ENCODE data around the gene MS4A2. TPM values are rescaled to one million over a fixed set of nuclear protein-coding genes. Genes with fewer than 3 reads are reported as not detected.

MS4A2 gene
- total RNA-seq, 1 experiment from 2014 or later: not detected

GRCh38 chr11:60133917-60134316, 45.5 kb downstream of the MS4A2 start:
- Histone ChIP-seq H3K9me3 (ENCODE audit: control insufficient read depth, low read depth, low read length) (peaks cover 10% of the 10 kb centered on the region), H4K8ac (replicated peaks; ENCODE audit: insufficient read length, low read depth, low read length) (no peak overlapping the region), H2BK20ac (ENCODE audit: low read depth, low read length, poor library complexity, severe bottlenecking) (no peak overlapping the region), H4K20me1 (ENCODE audit: control insufficient read depth, insufficient read depth, insufficient read length) (no peaks in the 10 kb centered on the region), H3K14ac (ENCODE audit: insufficient read depth, low read length) (no peak overlapping the region), H2BK120ac (ENCODE audit: low read depth, low read length, poor library complexity, severe bottlenecking) (no peak overlapping the region), H3K18ac (ENCODE audit: insufficient read length, low read depth, low read length) (no peak overlapping the region), H3K56ac (ENCODE audit: insufficient read length, low read depth, low read length) (no peak overlapping the region), H3T11ph (ENCODE audit: low read length) (no peak overlapping the region), H2BK15ac (ENCODE audit: low read depth, low read length) (no peak overlapping the region), H3K27me3 (ENCODE audit: insufficient read depth, low read length) (no peaks in the 10 kb centered on the region), H2AK5ac (ENCODE audit: insufficient read length, low read length) (no peak overlapping the region), H3K79me1 (ENCODE audit: insufficient read depth, low read depth, low read length, poor library complexity, severe bottlenecking) (no peaks in the 10 kb centered on the region), H3K79me2 (ENCODE audit: insufficient read depth, low read length) (no peaks in the 10 kb centered on the region), H3K4me2 (ENCODE audit: insufficient read depth, insufficient read length, low read length) (no peak overlapping the region), H3K9ac (ENCODE audit: extremely low read depth, insufficient read length, low read length) (no peak overlapping the region), H4K91ac (ENCODE audit: insufficient read length, low read depth, low read length) (no peak overlapping the region), H2BK12ac (ENCODE audit: insufficient read length, low read depth, low read length) (no peak overlapping the region), H4K5ac (ENCODE audit: insufficient read length, low read depth, low read length) (no peak overlapping the region), H2BK5ac (ENCODE audit: insufficient read length, low read length) (no peak overlapping the region), H3K23me2 (ENCODE audit: insufficient read length, low read depth, low read length, poor library complexity, severe bottlenecking) (no peaks in the 10 kb centered on the region), H3K4ac (ENCODE audit: low read depth, low read length) (no peak overlapping the region), H3K4me1 (ENCODE audit: insufficient read depth, low read length) (no peaks in the 10 kb centered on the region), H3K27ac (ENCODE audit: insufficient read length, low read depth, low read length) (no peak overlapping the region), H2AFZ (ENCODE audit: low read length) (no peak overlapping the region), H3K23ac (ENCODE audit: insufficient read length, low read depth, low read length) (no peak overlapping the region)
- H3K4me1 Mint-ChIP-seq: peaks cover 2 to 3% of the 10 kb centered on the region in 2 experiments; a peak in 1 of 4 replicates
- H3K4me3 Mint-ChIP-seq: no peak overlapping the region
- H3K9me3 Mint-ChIP-seq: peaks cover 19 to 20% of the 10 kb centered on the region in 2 experiments
- no peak overlapping the region for H3K27ac Mint-ChIP-seq
- no CpG with 5 or more reads among the region's 1 CpG for WGBS (ENCODE audit: extremely low coverage, insufficient read length, low lambda C conversion rate)
- DNase-seq: no peak
- peaks cover 6 to 19% (median 16%) of the 10 kb centered on the region in 3 experiments for H3K36me3 Mint-ChIP-seq (ENCODE audit: insufficient read depth in 1 of 3, low read depth in 3 of 3)
- no peak for TF ChIP-seq CTCF (conservative IDR thresholded peaks at IDR 0.05)
- H3K27me3 Mint-ChIP-seq (ENCODE audit: low read depth): peaks cover 3% of the 10 kb centered on the region; the same call in 1 of the 2 replicates
